SU-DHL-6 (cell line): ENCODE data around the gene TRPM8.

Experiments
- CTCF ChIP-seq: fragments of 200-600 bp; sonication (generic); IDR thresholded peaks from one replicate; pipeline ENCODE4 v1.5.1; 2017; ENCODE audit warnings: antibody characterized with exemption, mild to moderate bottlenecking, low read length, moderate library complexity; ENCODE audit not compliant: insufficient read depth, poor library complexity, severe bottlenecking
- EZH2phosphoT487 ChIP-seq: fragments of 200-600 bp; sonication (generic), shearing (Covaris generic); conservative IDR thresholded peaks from 2 replicates; pipeline ENCODE4 v1.6.1; 2018; ENCODE audit warnings: mild to moderate bottlenecking, antibody characterized with exemption, low read length, moderate library complexity, mixed read lengths

- TF ChIP-seq CTCF (no peak), EZH2phosphoT487 (no peak)
These were observed 144.6 kb downstream of the TRPM8 start for GRCh38 chr2:234061624-234062257.
